OCI-LY7 (cell line): ENCODE results near the gene ARFIP1. TPM values are rescaled to one million over a fixed set of nuclear protein-coding genes. Genes with fewer than 3 reads are reported as not detected.

ENCODE experiments used
- BruUV-seq: library from RNA; stranded (reverse); fragments of 400-500 nt; replicated peaks from 2 replicates; lab custom pipeline; 2021; lab: Mats Ljungman, UMichigan
- CTCF ChIA-PET: fragments of 300-600 bp; sonication (Branson Sonifier 250); formaldehyde crosslinking; loops from one replicate; lab custom pipeline; 2022; ENCODE audit warnings: antibody characterized with exemption; ENCODE audit not compliant: unreplicated experiment; lab: Charles Lee
- POLR2A ChIA-PET: fragments of 300-600 bp; sonication (Branson Sonifier 250); formaldehyde crosslinking; loops from one replicate; lab custom pipeline; 2022; ENCODE audit warnings: antibody characterized with exemption; lab: Charles Lee
- DNase-seq: peaks from one replicate; pipeline ENCODE4 v3.0.0-alpha.2; 2015; ENCODE audit warnings: low spot score
- H2AFZ ChIP-seq: fragments of 200-600 bp; sonication (generic), shearing (Covaris generic); 2 replicates; pipeline ENCODE4 v1.6.1; 2014; ENCODE audit warnings: mild to moderate bottlenecking, antibody characterized with exemption, low read length, moderate library complexity
- H3K27ac ChIP-seq: fragments of 200-600 bp; sonication (generic); 2 replicates; pipeline ENCODE4 v1.5.1; 2014; ENCODE audit warnings: mixed run types, low read depth, mild to moderate bottlenecking, moderate library complexity, low read length, inconsistent platforms; ENCODE audit not compliant: poor library complexity, severe bottlenecking
- H3K36me3 ChIP-seq: fragments of 200-600 bp; sonication (generic); 2 replicates; pipeline ENCODE4 v1.6.1; 2014; ENCODE audit warnings: mild to moderate bottlenecking, antibody characterized with exemption, low read length, moderate library complexity, mixed read lengths; ENCODE audit not compliant: insufficient read depth
- H3K4me1 ChIP-seq: fragments of 200-600 bp; sonication (generic); 2 replicates; pipeline ENCODE4 v1.5.1; 2014; ENCODE audit warnings: mild to moderate bottlenecking, low read length; ENCODE audit not compliant: insufficient read depth, poor library complexity, severe bottlenecking
- H3K4me2 ChIP-seq: fragments of 200-600 bp; sonication (generic); 2 replicates; pipeline ENCODE4 v1.6.1; 2014; ENCODE audit warnings: mild to moderate bottlenecking, low read length
- H3K4me3 ChIP-seq: fragments of 200-600 bp; sonication (generic); 2 replicates; pipeline ENCODE4 v1.5.1; 2014; ENCODE audit warnings: mild to moderate bottlenecking, low read depth, low read length; ENCODE audit not compliant: poor library complexity, severe bottlenecking
- H3K79me2 ChIP-seq: fragments of 200-600 bp; sonication (generic); 2 replicates; pipeline ENCODE4 v1.6.1; 2016; ENCODE audit warnings: low read depth, mild to moderate bottlenecking, low read length, moderate library complexity, mixed read lengths; ENCODE audit not compliant: insufficient read depth
- H3K9me2 ChIP-seq: fragments of 200-600 bp; sonication (generic); 2 replicates; pipeline ENCODE4 v1.6.1; 2016; ENCODE audit warnings: mild to moderate bottlenecking, low read length, mixed read lengths; ENCODE audit not compliant: insufficient read depth
- H3K9me3 ChIP-seq: fragments of 200-600 bp; sonication (generic); 2 replicates; pipeline ENCODE4 v1.6.1; 2014; ENCODE audit warnings: mild to moderate bottlenecking, mixed run types, low read length, mixed read lengths
- H4K20me1 ChIP-seq: fragments of 200-600 bp; sonication (generic); 2 replicates; pipeline ENCODE4 v1.6.1; 2014; ENCODE audit warnings: mild to moderate bottlenecking, antibody characterized with exemption, low read length, moderate library complexity, mixed read lengths; ENCODE audit not compliant: insufficient read depth
- EZH2phosphoT487 ChIP-seq: fragments of 200-600 bp; sonication (generic); IDR thresholded peaks from 2 replicates; pipeline ENCODE4 v1.6.1; 2018; ENCODE audit warnings: low read depth, borderline replicate concordance, mild to moderate bottlenecking, mixed run types, antibody characterized with exemption, low read length, moderate library complexity, mixed read lengths
- intact Hi-C: fragments of 100-400 bp; cut with micrococcal nuclease; formaldehyde crosslinking; loops from one replicate; pipeline ENCODE4 v1.10.0; 2022; ENCODE audit not compliant: unreplicated experiment
- total RNA-seq, 2 experiments: library from RNA; depleted of rRNA in 1 of 2; stranded (reverse); fragments of >200 nt in 1 of 2; shearing (Covaris generic) in 1 of 2; gene quantifications; 2 replicates each; pipeline ENCODE4 v1.2.3, GENCODE V29; 2014 to 2022
- TF ChIP-seq, protein P1 (sequence below): fragments of 200-600 bp; sonication (generic); conservative IDR thresholded peaks from 2 replicates; pipeline ENCODE4 v1.5.1; 2014; ENCODE audit warnings: mild to moderate bottlenecking, antibody characterized with exemption, low read length, moderate library complexity, mixed read lengths

Gene ARFIP1
- total RNA-seq, 2 experiments from 2014 or later = 27.0 to 29.3 TPM

DNA sequence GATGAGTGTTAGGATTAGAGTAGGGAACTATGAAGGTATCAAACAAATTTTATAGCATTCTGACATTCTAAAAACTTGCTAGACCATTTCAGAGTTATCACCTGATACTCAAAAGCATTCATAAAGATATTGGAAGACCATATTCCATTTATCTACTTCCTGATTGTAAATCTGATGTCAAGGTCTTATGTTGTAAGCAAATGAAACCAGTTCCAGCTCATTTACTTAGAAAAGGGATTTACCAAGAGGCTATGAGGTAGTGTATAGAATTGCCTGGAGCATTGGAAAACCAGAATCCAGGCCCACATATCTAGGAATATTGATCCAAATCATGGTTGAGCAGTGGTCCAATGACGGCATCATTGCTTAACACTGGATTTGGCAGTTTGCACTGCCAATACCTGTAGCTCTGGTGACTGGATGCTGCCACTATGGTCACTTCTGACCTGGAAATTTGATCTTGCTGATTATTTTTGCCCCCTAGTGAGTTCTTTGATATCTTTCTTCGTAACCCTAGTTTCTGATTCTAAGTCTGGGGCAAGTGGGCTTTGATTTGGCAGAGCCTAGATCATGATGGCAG is 25.4 kb downstream of the ARFIP1 start:
- CTCF ChIA-PET = no interaction called here
- H3K79me2 ChIP-seq = peaks cover 11% of the 10 kb centered on the region; the same call in 1 of the 2 replicates
- peaks cover 5% of the 10 kb centered on the region; the same call in 1 of the 2 replicates for H3K9me3 ChIP-seq
- no peak overlapping the region for H3K27ac ChIP-seq
- TF ChIP-seq EZH2phosphoT487 = no peak
- TF ChIP-seq, protein P1, sequence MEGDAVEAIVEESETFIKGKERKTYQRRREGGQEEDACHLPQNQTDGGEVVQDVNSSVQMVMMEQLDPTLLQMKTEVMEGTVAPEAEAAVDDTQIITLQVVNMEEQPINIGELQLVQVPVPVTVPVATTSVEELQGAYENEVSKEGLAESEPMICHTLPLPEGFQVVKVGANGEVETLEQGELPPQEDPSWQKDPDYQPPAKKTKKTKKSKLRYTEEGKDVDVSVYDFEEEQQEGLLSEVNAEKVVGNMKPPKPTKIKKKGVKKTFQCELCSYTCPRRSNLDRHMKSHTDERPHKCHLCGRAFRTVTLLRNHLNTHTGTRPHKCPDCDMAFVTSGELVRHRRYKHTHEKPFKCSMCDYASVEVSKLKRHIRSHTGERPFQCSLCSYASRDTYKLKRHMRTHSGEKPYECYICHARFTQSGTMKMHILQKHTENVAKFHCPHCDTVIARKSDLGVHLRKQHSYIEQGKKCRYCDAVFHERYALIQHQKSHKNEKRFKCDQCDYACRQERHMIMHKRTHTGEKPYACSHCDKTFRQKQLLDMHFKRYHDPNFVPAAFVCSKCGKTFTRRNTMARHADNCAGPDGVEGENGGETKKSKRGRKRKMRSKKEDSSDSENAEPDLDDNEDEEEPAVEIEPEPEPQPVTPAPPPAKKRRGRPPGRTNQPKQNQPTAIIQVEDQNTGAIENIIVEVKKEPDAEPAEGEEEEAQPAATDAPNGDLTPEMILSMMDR = no peak
- DNase-seq = no peak
- no peaks in the 10 kb centered on the region for H3K9me2 ChIP-seq
- H3K36me3 ChIP-seq = peaks cover 10% of the 10 kb centered on the region; the same call in 1 of the 2 replicates
- no peak overlapping the region for H2AFZ ChIP-seq
- peaks cover 4% of the 10 kb centered on the region; the same call in 1 of the 2 replicates for H4K20me1 ChIP-seq
- H3K4me3 ChIP-seq = no peak overlapping the region
- intact Hi-C loops = no loop called here
- peaks cover 9% of the 10 kb centered on the region for H3K4me1 ChIP-seq
- POLR2A ChIA-PET = interaction anchor here (0.6 to 1.0 kb wide), 5 partner anchors 390 to 969 kb away, joined by 3 to 5 read pairs (median 3); no protein-coding TSS in a partner anchor
- no TSS peak for BruUV-seq
- H3K4me2 ChIP-seq = no peak overlapping the region

DNA sequence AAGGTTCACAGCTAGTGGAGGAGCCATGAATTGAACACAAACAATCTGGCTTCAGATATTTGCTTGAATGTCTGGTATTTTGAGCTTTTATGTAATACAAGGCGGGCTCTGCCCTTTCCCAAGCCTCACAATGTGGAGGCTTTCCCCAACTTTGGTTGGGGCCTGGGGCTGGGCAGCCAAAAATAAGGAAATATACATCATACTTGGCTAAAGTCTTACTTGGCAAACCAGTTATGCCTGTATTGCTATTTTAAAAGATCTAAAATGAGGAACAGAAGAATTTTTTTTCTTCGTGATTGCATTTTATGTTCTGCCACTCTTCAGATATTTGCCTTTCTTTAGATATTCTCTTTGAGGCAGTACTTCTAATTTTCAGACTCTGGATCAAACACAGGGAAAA is 26.1 kb downstream of the ARFIP1 start:
- TF ChIP-seq EZH2phosphoT487 = no peak
- TF ChIP-seq, protein P1 = no peak
- CTCF ChIA-PET = no interaction called here
- peaks cover 5% of the 10 kb centered on the region; the same call in 1 of the 2 replicates for H3K9me3 ChIP-seq
- H3K4me1 ChIP-seq = peaks cover 9% of the 10 kb centered on the region
- POLR2A ChIA-PET = interaction anchor here (0.6 to 1.0 kb wide), 4 partner anchors 391 to 969 kb away, joined by 3 to 5 read pairs (median 3); no protein-coding TSS in a partner anchor
- no peak overlapping the region for H3K4me2 ChIP-seq
- peaks cover 10% of the 10 kb centered on the region; the same call in 1 of the 2 replicates for H3K36me3 ChIP-seq
- intact Hi-C loops = no loop called here
- peaks cover 4% of the 10 kb centered on the region; the same call in 1 of the 2 replicates for H4K20me1 ChIP-seq
- no TSS peak for BruUV-seq
- no peak for DNase-seq
- H2AFZ ChIP-seq = no peak overlapping the region
- H3K27ac ChIP-seq = no peak overlapping the region
- no peak overlapping the region for H3K4me3 ChIP-seq
- no peaks in the 10 kb centered on the region for H3K9me2 ChIP-seq
- peaks cover 11% of the 10 kb centered on the region; the same call in 1 of the 2 replicates for H3K79me2 ChIP-seq
